B cell (primary cell): ENCODE measurements around the gene CCK. TPM values are rescaled to one million over a fixed set of nuclear protein-coding genes. Genes with fewer than 3 reads are reported as not detected.

ENCODE experiments used
- ATAC-seq: fragments of 200-7000 bp; cut with Tn5 transposase; one replicate; pipeline ENCODE4 v1.10.0; 2021; ENCODE audit warnings: low read depth, mild to moderate bottlenecking, moderate number of reproducible peaks, moderate library complexity
- CTCF ChIA-PET: fragments of 350-600 bp; sonication (Branson Sonifier 250); formaldehyde crosslinking; loops from one replicate; lab custom pipeline; 2021; ENCODE audit warnings: antibody characterized with exemption, inconsistent platforms; lab: Charles Lee
- POLR2A ChIA-PET: fragments of 350-600 bp; sonication (Branson Sonifier 250); formaldehyde crosslinking; loops from one replicate; lab custom pipeline; 2021; ENCODE audit warnings: antibody characterized with exemption; lab: Charles Lee
- DNase-seq: peaks from one replicate; pipeline ENCODE4 v3.0.0; 2013
- H2AFZ ChIP-seq: 2 replicates; pipeline ENCODE4 v1.6.1; 2012; ENCODE audit warnings: mild to moderate bottlenecking, low read depth, low read length; ENCODE audit not compliant: insufficient read depth, poor library complexity, severe bottlenecking
- H3K27ac ChIP-seq, 2 donors: 1 replicate in 1 of 2; 2 replicates in 1 of 2; pipeline ENCODE4 v1.5.1; 2012 to 2013; ENCODE audit warnings: low read length in 2 of 2, mild to moderate bottlenecking in 2 of 2, moderate library complexity in 1 of 2
- H3K27me3 ChIP-seq, 4 experiments: fragments of 200-600 bp in 1 of 4; sonication (generic) in 1 of 4; replicated peaks in 1 of 4; 1 replicate in 2 of 4; 2 replicates in 2 of 4; pipeline versions ENCODE4 v1.6.1 to v1.7.0; 2013 to 2016; ENCODE audit warnings: low read length in 3 of 4, mild to moderate bottlenecking in 2 of 4, mixed read lengths in 1 of 4, moderate library complexity in 1 of 4; ENCODE audit not compliant: insufficient read depth in 4 of 4, control insufficient read depth in 3 of 4; ENCODE audit errors: control extremely low read depth in 1 of 4
- H3K36me3 ChIP-seq, 2 experiments: replicated peaks in 1 of 2; 1 replicate in 1 of 2; 2 replicates in 1 of 2; pipeline versions ENCODE4 v1.6.1 to v1.7.1; 2013; ENCODE audit warnings: low read length in 1 of 2; ENCODE audit not compliant: insufficient read depth in 2 of 2, control insufficient read depth in 1 of 2; ENCODE audit errors: control extremely low read depth in 1 of 2, extremely low read depth in 1 of 2
- H3K4me1 ChIP-seq, 2 donors: fragments of 200-600 bp in 1 of 2; sonication (generic) in 1 of 2; 1 replicate in 1 of 2; 2 replicates in 1 of 2; pipeline versions ENCODE4 v1.5.1 to v1.6.1; 2013 to 2017; ENCODE audit warnings: low read length in 2 of 2; ENCODE audit not compliant: control insufficient read depth in 2 of 2, insufficient read depth in 2 of 2
- H3K4me2 ChIP-seq: replicated peaks from 2 replicates; pipeline ENCODE3; 2012; ENCODE audit warnings: mild to moderate bottlenecking, low read depth, low read length; ENCODE audit not compliant: poor library complexity, severe bottlenecking
- H3K4me3 ChIP-seq, 5 experiments: fragments of 200-600 bp in 1 of 5; sonication (generic) in 1 of 5; 1 replicate in 3 of 5; 2 replicates in 2 of 5; pipeline versions ENCODE4 v1.5.1 to v1.7.0; 2011 to 2016; ENCODE audit warnings: low read length in 4 of 5, mild to moderate bottlenecking in 4 of 5, low read depth in 2 of 5, control low read depth in 1 of 5, moderate library complexity in 1 of 5; ENCODE audit not compliant: insufficient read depth in 1 of 5; ENCODE audit errors: control extremely low read depth in 1 of 5, extremely low read depth in 1 of 5
- H3K79me2 ChIP-seq: fragments of 200-600 bp; sonication (generic); one replicate; pipeline ENCODE4 v1.6.0; 2016; ENCODE audit warnings: low read length; ENCODE audit not compliant: control insufficient read depth, insufficient read depth
- H3K9ac ChIP-seq: fragments of 200-600 bp; sonication (generic); 2 replicates; pipeline ENCODE4 v1.6.1; 2017; ENCODE audit warnings: mild to moderate bottlenecking, low read length, moderate library complexity
- H3K9me3 ChIP-seq, 3 donors: one replicate each; pipeline versions ENCODE4 v1.6.1 to v1.7.1; 2013; ENCODE audit warnings: low read length in 2 of 3; ENCODE audit not compliant: control insufficient read depth in 2 of 3, insufficient read depth in 1 of 3; ENCODE audit errors: control extremely low read depth in 1 of 3
- H4K20me1 ChIP-seq: 2 replicates; pipeline ENCODE4 v1.6.0; 2012; ENCODE audit warnings: mild to moderate bottlenecking, low read length; ENCODE audit not compliant: insufficient read depth, control insufficient read depth, poor library complexity, severe bottlenecking
- H3K27ac Mint-ChIP-seq: one replicate; pipeline ENCODE4 v1.8.0; 2021; ENCODE audit warnings: mixed read lengths
- H3K27me3 Mint-ChIP-seq: one replicate; pipeline ENCODE4 v1.8.0; 2021; ENCODE audit warnings: mixed read lengths
- H3K4me1 Mint-ChIP-seq: one replicate; pipeline ENCODE4 v1.8.0; 2021; ENCODE audit warnings: mixed read lengths
- H3K4me3 Mint-ChIP-seq: one replicate; pipeline ENCODE4 v1.8.0; 2021; ENCODE audit warnings: mixed read lengths
- H3K9me3 Mint-ChIP-seq: one replicate; pipeline ENCODE4 v1.8.0; 2022; ENCODE audit warnings: mixed read lengths; ENCODE audit not compliant: insufficient read depth
- CTCF ChIP-seq: fragments of 200-600 bp; IDR thresholded peaks from one replicate; pipeline ENCODE4 v1.8.0; 2022; ENCODE audit warnings: antibody characterized with exemption, mild to moderate bottlenecking
- EZH2 ChIP-seq: IDR thresholded peaks from 2 replicates; pipeline ENCODE4 v1.6.1; 2012; ENCODE audit warnings: borderline replicate concordance, low read depth, mild to moderate bottlenecking, moderate library complexity, low read length; ENCODE audit not compliant: insufficient read depth, poor library complexity, severe bottlenecking
- WGBS: methylation state at CpG from one replicate; pipeline ENCODE4 v1.1.5; 2013; ENCODE audit warnings: missing lambda C conversion rate; ENCODE audit not compliant: insufficient coverage; 5-methylcytosine and 5-hydroxymethylcytosine counted together
- intact Hi-C: fragments of 100-400 bp; cut with micrococcal nuclease; formaldehyde crosslinking; loops from one replicate; pipeline ENCODE4 v1.10.0; 2022
- polyA plus RNA-seq: library from polyadenylated mRNA; depleted of rRNA; stranded (reverse); fragments of >200 nt; gene quantifications from 2 replicates; pipeline ENCODE4 v1.2.3, GENCODE V29; 2012
- total RNA-seq, 2 donors: library from RNA; stranded (reverse); fragments of 120-200 nt in 1 of 2; gene quantifications; 1 replicate in 1 of 2; 2 replicates in 1 of 2; pipeline versions ENCODE4 v1.2.3 to v1.2.4, GENCODE V29; 2013 to 2022

CCK gene
- total and polyA plus RNA-seq, 2 donors (not counting 1 experiment from before 2014, with no cell fraction given) = not detected

GRCh38 chr3:42225486-42226363 lies 40.3 kb downstream of the CCK start:
- Histone ChIP-seq H3K27ac (no peak overlapping the region), H3K4me3 (no peak overlapping the region), H4K20me1 (no peaks in the 10 kb centered on the region), H3K79me2 (no peaks in the 10 kb centered on the region), H3K9ac (no peak overlapping the region), H3K4me2 (no peak overlapping the region), H3K9me3 (peaks cover 0 to 7% (median 0%) of the 10 kb centered on the region in 3 donors), H2AFZ (no peak overlapping the region), H3K36me3 (peaks cover 4 to 54% of the 10 kb centered on the region in 2 experiments), H3K27me3 (no peaks in the 10 kb centered on the region), H3K4me1 (no peaks in the 10 kb centered on the region)
- Mint-ChIP-seq H3K9me3 (no peaks in the 10 kb centered on the region), H3K4me1 (no peaks in the 10 kb centered on the region), H3K27me3 (no peaks in the 10 kb centered on the region), H3K27ac (no peak overlapping the region), H3K4me3 (no peak overlapping the region)
- ChIA-PET CTCF (no interaction called here), POLR2A (no interaction called here)
- TF ChIP-seq CTCF (no peak), EZH2 (no peak)
- no peak for ATAC-seq
- 100% methylated on average over 1 of the region's 5 CpGs for WGBS
- DNase-seq = no peak
- intact Hi-C loops = no loop called here
